Cardiac muscle cell (in vitro differentiated cells and primary cell): ENCODE data around the gene FHIT. TPM values are rescaled to one million over a fixed set of nuclear protein-coding genes. Genes with fewer than 3 reads are reported as not detected.

Experiments used
- DNase-seq, 2 donors: peaks; one replicate each; pipeline versions ENCODE4 v3.0.0 to v3.0.0-alpha.2; 2010 to 2017; ENCODE audit warnings: low read depth in 1 of 2, low spot score in 1 of 2
- H3K27ac ChIP-seq: fragments of 200-600 bp; sonication (generic); 2 replicates; pipeline ENCODE4 v1.5.1; 2016
- H3K27me3 ChIP-seq: fragments of 200-600 bp; sonication (generic); 2 replicates; pipeline ENCODE4 v1.6.0; 2016; ENCODE audit warnings: control low read depth
- H3K36me3 ChIP-seq: fragments of 200-600 bp; sonication (generic); 2 replicates; pipeline ENCODE4 v1.5.1; 2016; ENCODE audit warnings: control low read depth
- H3K4me1 ChIP-seq: fragments of 200-600 bp; sonication (generic); 2 replicates; pipeline ENCODE4 v1.8.1; 2017; ENCODE audit warnings: low read depth, mild to moderate bottlenecking, mixed run types
- H3K4me3 ChIP-seq: fragments of 200-600 bp; sonication (generic); 2 replicates; pipeline ENCODE4 v1.5.1; 2016; ENCODE audit warnings: mild to moderate bottlenecking
- H3K9me3 ChIP-seq: fragments of 200-600 bp; sonication (generic); 2 replicates; pipeline ENCODE4 v1.5.1; 2017; ENCODE audit warnings: low read depth, mild to moderate bottlenecking, control low read depth
- polyA plus RNA-seq: library from polyadenylated mRNA; unstranded; fragments of >200 nt; fragmentation: Nextera tagmentation; extraction: Ambion mirVana; gene quantifications from 2 replicates; pipeline ENCODE4 v1.2.1, GENCODE V29; 2016
- total RNA-seq: library from RNA; depleted of rRNA; stranded (reverse); fragments of >200 nt; gene quantifications from 2 replicates; pipeline ENCODE4 v1.2.3, GENCODE V29; 2016
- TF ChIP-seq, protein P1 (sequence below): IDR thresholded peaks from 2 replicates; pipeline ENCODE4 v1.5.1; 2012; ENCODE audit warnings: low read depth, mild to moderate bottlenecking, low read length

Gene FHIT
- total and polyA plus RNA-seq, 2 experiments from 2014 or later = 6.9 to 12.5 TPM

DNA sequence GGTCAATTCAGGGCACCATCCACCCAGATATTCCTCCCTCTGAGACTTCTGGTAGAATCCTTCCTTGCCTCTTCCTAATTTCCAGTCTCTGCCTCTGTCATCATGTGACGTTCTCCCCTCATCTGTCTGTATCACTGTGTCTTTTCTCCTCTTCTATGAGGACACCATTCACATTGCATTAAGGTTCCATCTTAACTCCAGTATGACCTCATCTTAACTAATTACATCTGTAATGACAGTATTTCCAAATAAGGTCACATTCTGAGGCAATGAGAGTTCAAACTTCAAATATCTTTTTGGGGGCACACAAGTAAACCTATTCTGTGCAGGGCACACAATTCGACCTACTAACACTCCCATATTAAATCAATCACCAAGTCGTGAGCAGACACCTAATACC is 169.7 kb downstream of the FHIT start:
- DNase-seq = no peak
- no peak overlapping the region for H3K27ac ChIP-seq
- H3K9me3 ChIP-seq = no peaks in the 10 kb centered on the region
- H3K4me3 ChIP-seq = no peak overlapping the region
- no peaks in the 10 kb centered on the region for H3K4me1 ChIP-seq
- TF ChIP-seq, protein P1, sequence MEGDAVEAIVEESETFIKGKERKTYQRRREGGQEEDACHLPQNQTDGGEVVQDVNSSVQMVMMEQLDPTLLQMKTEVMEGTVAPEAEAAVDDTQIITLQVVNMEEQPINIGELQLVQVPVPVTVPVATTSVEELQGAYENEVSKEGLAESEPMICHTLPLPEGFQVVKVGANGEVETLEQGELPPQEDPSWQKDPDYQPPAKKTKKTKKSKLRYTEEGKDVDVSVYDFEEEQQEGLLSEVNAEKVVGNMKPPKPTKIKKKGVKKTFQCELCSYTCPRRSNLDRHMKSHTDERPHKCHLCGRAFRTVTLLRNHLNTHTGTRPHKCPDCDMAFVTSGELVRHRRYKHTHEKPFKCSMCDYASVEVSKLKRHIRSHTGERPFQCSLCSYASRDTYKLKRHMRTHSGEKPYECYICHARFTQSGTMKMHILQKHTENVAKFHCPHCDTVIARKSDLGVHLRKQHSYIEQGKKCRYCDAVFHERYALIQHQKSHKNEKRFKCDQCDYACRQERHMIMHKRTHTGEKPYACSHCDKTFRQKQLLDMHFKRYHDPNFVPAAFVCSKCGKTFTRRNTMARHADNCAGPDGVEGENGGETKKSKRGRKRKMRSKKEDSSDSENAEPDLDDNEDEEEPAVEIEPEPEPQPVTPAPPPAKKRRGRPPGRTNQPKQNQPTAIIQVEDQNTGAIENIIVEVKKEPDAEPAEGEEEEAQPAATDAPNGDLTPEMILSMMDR = no peak
- H3K36me3 ChIP-seq = no peaks in the 10 kb centered on the region
- no peaks in the 10 kb centered on the region for H3K27me3 ChIP-seq

- DNase-seq = no peak
- no peaks in the 10 kb centered on the region for H3K9me3 ChIP-seq
Observed at GRCh38 chr3:61080737-61081445, 170.4 kb downstream of the FHIT start.

GRCh38 chr3:61078048-61078752 is 173.1 kb downstream of the FHIT start:
- no peak for DNase-seq
- Histone ChIP-seq H3K27me3 (no peaks in the 10 kb centered on the region), H3K27ac (no peak overlapping the region), H3K36me3 (no peaks in the 10 kb centered on the region), H3K4me3 (no peak overlapping the region), H3K4me1 (no peaks in the 10 kb centered on the region), H3K9me3 (no peaks in the 10 kb centered on the region)
- TF ChIP-seq, protein P1 = no peak

More at GRCh38 chr3:61080737-61081445, 170.4 kb downstream of the FHIT start:
- no peak overlapping the region for H3K27ac ChIP-seq
- H3K4me1 ChIP-seq = no peaks in the 10 kb centered on the region
- no peaks in the 10 kb centered on the region for H3K27me3 ChIP-seq
- H3K4me3 ChIP-seq = no peak overlapping the region
- TF ChIP-seq, protein P1 = no peak
- no peaks in the 10 kb centered on the region for H3K36me3 ChIP-seq

- TF ChIP-seq, protein P1 = no peak
- H3K4me3 ChIP-seq = no peak overlapping the region
- no peak for DNase-seq
- no peak overlapping the region for H3K27ac ChIP-seq
- no peaks in the 10 kb centered on the region for H3K27me3 ChIP-seq
- H3K9me3 ChIP-seq = no peaks in the 10 kb centered on the region
- H3K4me1 ChIP-seq = no peaks in the 10 kb centered on the region
- H3K36me3 ChIP-seq = no peaks in the 10 kb centered on the region
Observed at GRCh38 chr3:61077551-61077950, 173.7 kb downstream of the FHIT start.

DNA sequence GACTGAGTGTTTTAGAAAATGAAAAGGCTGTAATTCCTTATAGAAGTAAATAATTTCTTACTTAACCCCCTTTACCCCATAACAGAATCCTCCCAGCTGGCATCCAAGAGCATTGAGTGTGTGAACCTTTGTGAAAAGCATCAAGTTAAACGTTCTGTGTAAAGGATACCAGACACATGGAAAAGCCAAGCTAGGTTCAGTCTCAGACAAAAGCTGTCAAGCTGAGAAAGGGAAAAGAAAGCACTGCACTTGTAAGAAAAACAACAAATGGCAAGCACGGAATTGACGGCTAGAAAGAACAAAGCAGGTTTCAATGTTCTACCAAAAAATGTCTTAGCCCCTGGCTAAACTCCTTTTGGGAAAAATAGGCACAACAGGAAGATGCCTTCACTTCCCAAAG is 176.5 kb downstream of the FHIT start:
- H3K9me3 ChIP-seq = no peaks in the 10 kb centered on the region
- no peaks in the 10 kb centered on the region for H3K4me1 ChIP-seq
- no peak overlapping the region for H3K4me3 ChIP-seq
- no peak overlapping the region for H3K27ac ChIP-seq
- no peak for DNase-seq
- TF ChIP-seq, protein P1 = no peak
- H3K27me3 ChIP-seq = no peaks in the 10 kb centered on the region
- H3K36me3 ChIP-seq = no peaks in the 10 kb centered on the region
